Measurements from ENCODE around the gene PNKP. TPM values are rescaled to one million over a fixed set of nuclear protein-coding genes. Genes with fewer than 3 reads are reported as not detected.

PNKP gene
- total and polyA plus RNA-seq, 9 of the 15 experiments (the other 6 are each of a cell fraction or from before 2014, with no cell fraction given): 2.8 to 85.4 (median 25.3) TPM

- 0 out of 2 replicates have a peak, but pooled peaks have one; percentile 40 for TF ChIP-seq E2F4 (CRISPR knock-in tag; IDR thresholded peaks at IDR 0.05; ENCODE audit: low read depth)
- peak; percentile 91 for TF ChIP-seq SAP30 (IDR thresholded peaks at IDR 0.05; ENCODE audit: borderline replicate concordance, insufficient read depth, low read depth, low read length, poor library complexity, severe bottlenecking)
- no peak for TF ChIP-seq TCF3 (CRISPR knock-in tag; IDR thresholded peaks at IDR 0.05)
- TF ChIP-seq SRSF3 (IDR thresholded peaks at IDR 0.05; ENCODE audit: insufficient read depth, low read length): no peak
- no peak for TF ChIP-seq ZNF316 (IDR thresholded peaks at IDR 0.05)
- no peak for TF ChIP-seq RBM15 (IDR thresholded peaks at IDR 0.05; ENCODE audit: insufficient read depth, low read length)
- no peak for TF ChIP-seq DACH1 (IDR thresholded peaks at IDR 0.05; ENCODE audit: partially characterized antibody)
- no peak; the same call in 1 of the 2 replicates for TF ChIP-seq NFIX (CRISPR knock-in tag; IDR thresholded peaks at IDR 0.05; ENCODE audit: low read depth)
- no peak for TF ChIP-seq HINFP (tag; conservative IDR thresholded peaks at IDR 0.05; ENCODE audit: low read depth)
- no peak for TF ChIP-seq HIVEP1 (CRISPR knock-in tag; IDR thresholded peaks at IDR 0.05)
- TF ChIP-seq TRIM28 (IDR thresholded peaks at IDR 0.05): no peak
- peak; percentile 77 for TF ChIP-seq TAF1 (IDR thresholded peaks at IDR 0.05; ENCODE audit: control insufficient read depth, extremely low read depth, insufficient read depth, low read length, severe bottlenecking)
- no peak for TF ChIP-seq SMARCA4 (IDR thresholded peaks at IDR 0.05)
- TF ChIP-seq NONO (IDR thresholded peaks at IDR 0.05; ENCODE audit: low read depth in 2 of 2, low read length in 1 of 2): no peak
- TF ChIP-seq ZNF589 (CRISPR knock-in tag; IDR thresholded peaks at IDR 0.05; ENCODE audit: low read depth): peak; percentile 82; the same call in 1 of the 2 replicates
- no peak for TF ChIP-seq RBM17 (IDR thresholded peaks at IDR 0.05; ENCODE audit: borderline replicate concordance, low read depth, low read length)
- TF ChIP-seq JUNB (CRISPR knock-in tag; conservative IDR thresholded peaks at IDR 0.05): no peak
- TF ChIP-seq HMG20B (CRISPR knock-in tag; IDR thresholded peaks at IDR 0.05): no peak
- TF ChIP-seq MTA1 (IDR thresholded peaks at IDR 0.05; ENCODE audit: borderline replicate concordance): no peak
- no peak for TF ChIP-seq NCOA1 (IDR thresholded peaks at IDR 0.05; ENCODE audit: low read depth)
- TF ChIP-seq EHMT2 (IDR thresholded peaks at IDR 0.05): no peak
- no peak for TF ChIP-seq ZNF143 (CRISPR knock-in tag; IDR thresholded peaks at IDR 0.05)
- no peak for TF ChIP-seq FOXA3 (CRISPR knock-in tag; conservative IDR thresholded peaks at IDR 0.05 in 1 of 2, IDR thresholded peaks at IDR 0.05 in 1 of 2)
- no peak for TF ChIP-seq ZNF444 (CRISPR knock-in tag; IDR thresholded peaks at IDR 0.05)
- TF ChIP-seq ZNF134 (CRISPR knock-in tag; conservative IDR thresholded peaks at IDR 0.05): no peak; the same call in 1 of the 2 replicates
- TF ChIP-seq E2F3 (CRISPR knock-in tag; IDR thresholded peaks at IDR 0.05): peak; percentile 21; the same call in 1 of the 2 replicates
- no peak for TF ChIP-seq TCF7L2 (IDR thresholded peaks at IDR 0.05; ENCODE audit: low read depth, low read length)
- no peak for TF ChIP-seq THRA (IDR thresholded peaks at IDR 0.05)
These were observed 9.1 kb upstream of the PNKP start (continued) for GRCh38 chr19:49876422-49877019.
